Glutamatergic neuron (in vitro differentiated cells): ENCODE results near the gene NTM. TPM values are rescaled to one million over a fixed set of nuclear protein-coding genes. Genes with fewer than 3 reads are reported as not detected.

Experiments
- DNase-seq: peaks from one replicate; pipeline ENCODE4 v3.0.0; 2022
- H3K27ac Mint-ChIP-seq: one replicate; pipeline ENCODE4 v1.8.0; 2020; ENCODE audit warnings: mild to moderate bottlenecking, mixed read lengths, inconsistent platforms; ENCODE audit not compliant: unreplicated experiment
- H3K27me3 Mint-ChIP-seq: one replicate; pipeline ENCODE4 v1.8.0; 2020; ENCODE audit warnings: mild to moderate bottlenecking, moderate library complexity, mixed read lengths, inconsistent platforms; ENCODE audit not compliant: unreplicated experiment
- H3K36me3 Mint-ChIP-seq: one replicate; pipeline ENCODE4 v1.8.0; 2020; ENCODE audit warnings: mild to moderate bottlenecking, mixed read lengths, inconsistent platforms; ENCODE audit not compliant: unreplicated experiment
- H3K4me1 Mint-ChIP-seq: one replicate; pipeline ENCODE4 v1.8.0; 2020; ENCODE audit warnings: mild to moderate bottlenecking, low read depth, mixed read lengths, inconsistent platforms; ENCODE audit not compliant: unreplicated experiment
- H3K4me3 Mint-ChIP-seq: one replicate; pipeline ENCODE4 v1.8.0; 2020; ENCODE audit warnings: mild to moderate bottlenecking, mixed read lengths, inconsistent platforms; ENCODE audit not compliant: unreplicated experiment
- H3K9me3 Mint-ChIP-seq: one replicate; pipeline ENCODE4 v1.8.0; 2020; ENCODE audit warnings: mild to moderate bottlenecking, moderate library complexity, mixed read lengths, inconsistent platforms; ENCODE audit not compliant: unreplicated experiment
- CTCF ChIP-seq: fragments of 200-600 bp; sonication (generic); IDR thresholded peaks from one replicate; pipeline ENCODE4 v1.5.0; 2021; ENCODE audit not compliant: partially characterized antibody, unreplicated experiment
- total RNA-seq: library from RNA; stranded (reverse); fragmentation: NEBNext Ultra II Directional; extraction: Animal tissue kit (Norgen Biotek cat#: 25700); gene quantifications from one replicate; pipeline ENCODE4 v1.2.1, GENCODE V29; 2021; ENCODE audit not compliant: unreplicated experiment

Gene NTM
- total RNA-seq, 1 donor from 2014 or later: 1.2 TPM

GRCh38 chr11:132036220-132036619 lies 665.8 kb downstream of the NTM start:
- no peaks in the 10 kb centered on the region for H3K4me1 Mint-ChIP-seq

GRCh38 chr11:132036746-132037466 lies 666.5 kb downstream of the NTM start:
- Mint-ChIP-seq H3K4me3 (no peak overlapping the region), H3K27ac (no peak overlapping the region), H3K36me3 (no peaks in the 10 kb centered on the region), H3K27me3 (no peaks in the 10 kb centered on the region), H3K9me3 (peaks cover 4% of the 10 kb centered on the region), H3K4me1 (no peaks in the 10 kb centered on the region)
- DNase-seq: no peak
- no peak for TF ChIP-seq CTCF

More at GRCh38 chr11:132036220-132036619, 665.8 kb downstream of the NTM start:
- DNase-seq: no peak
- no peak for TF ChIP-seq CTCF
- Mint-ChIP-seq H3K4me3 (no peak overlapping the region), H3K36me3 (no peaks in the 10 kb centered on the region), H3K27me3 (no peaks in the 10 kb centered on the region), H3K9me3 (peaks cover 4% of the 10 kb centered on the region), H3K27ac (no peak overlapping the region)

- H3K27ac Mint-ChIP-seq: no peak overlapping the region
- H3K4me1 Mint-ChIP-seq: no peaks in the 10 kb centered on the region
- no peak overlapping the region for H3K4me3 Mint-ChIP-seq
- TF ChIP-seq CTCF: no peak
- H3K9me3 Mint-ChIP-seq: peaks cover 4% of the 10 kb centered on the region
- H3K27me3 Mint-ChIP-seq: no peaks in the 10 kb centered on the region
- DNase-seq: no peak
- no peaks in the 10 kb centered on the region for H3K36me3 Mint-ChIP-seq
These were observed 667.0 kb downstream of the NTM start for GRCh38 chr11:132037467-132037862.

GRCh38 chr11:132037956-132038355 lies 667.5 kb downstream of the NTM start:
- TF ChIP-seq CTCF: no peak
- no peak for DNase-seq
- H3K27me3 Mint-ChIP-seq: no peaks in the 10 kb centered on the region
- H3K9me3 Mint-ChIP-seq: peaks cover 4% of the 10 kb centered on the region
- no peaks in the 10 kb centered on the region for H3K36me3 Mint-ChIP-seq
- no peaks in the 10 kb centered on the region for H3K4me1 Mint-ChIP-seq
- no peak overlapping the region for H3K27ac Mint-ChIP-seq
- H3K4me3 Mint-ChIP-seq: no peak overlapping the region

GRCh38 chr11:132039521-132039920 lies 669.1 kb downstream of the NTM start:
- Mint-ChIP-seq H3K27ac (no peak overlapping the region), H3K4me1 (no peaks in the 10 kb centered on the region), H3K9me3 (peaks cover 4% of the 10 kb centered on the region), H3K4me3 (no peak overlapping the region), H3K36me3 (no peaks in the 10 kb centered on the region), H3K27me3 (no peaks in the 10 kb centered on the region)
- TF ChIP-seq CTCF: no peak
- DNase-seq: no peak
